HepG2 (cell line): Measurements from ENCODE around the gene BLVRA. TPM values are rescaled to one million over a fixed set of nuclear protein-coding genes. Genes with fewer than 3 reads are reported as not detected.

Source experiments
- ARHGAP35 ChIP-seq: sonication (generic); formaldehyde crosslinking; IDR thresholded peaks from 2 replicates; pipeline ENCODE4 v1.9.0; 2022; ENCODE audit warnings: mild to moderate bottlenecking, inconsistent platforms, moderate library complexity, missing genetic modification reagents, borderline replicate concordance
- ATF1 ChIP-seq: IDR thresholded peaks from 2 replicates; pipeline ENCODE4 v1.6.1; 2016; ENCODE audit warnings: mild to moderate bottlenecking, control low read depth
- CEBPB ChIP-seq: IDR thresholded peaks from 2 replicates; pipeline ENCODE4 v1.6.1; 2011; ENCODE audit warnings: low read depth, low read length, improper control_type of control experiment, borderline replicate concordance
- DNMT1 ChIP-seq: sonication (generic); formaldehyde crosslinking; IDR thresholded peaks from 2 replicates; pipeline ENCODE4 v1.5.1; 2020; ENCODE audit warnings: mild to moderate bottlenecking, missing genetic modification reagents
- FOXK1 ChIP-seq: sonication (generic); formaldehyde crosslinking; IDR thresholded peaks from 2 replicates; pipeline ENCODE4 v1.4.0; 2020; ENCODE audit warnings: low read depth, missing genetic modification reagents, borderline replicate concordance
- MAFF ChIP-seq: IDR thresholded peaks from 2 replicates; pipeline ENCODE4 v1.6.1; 2011; ENCODE audit warnings: low read depth, low read length, improper control_type of control experiment
- MIER3 ChIP-seq: IDR thresholded peaks from 2 replicates; pipeline ENCODE4 v1.6.1; 2016; ENCODE audit warnings: missing compliant biosample characterization, borderline replicate concordance
- NFYB ChIP-seq: sonication (generic); formaldehyde crosslinking; IDR thresholded peaks from 2 replicates; pipeline ENCODE4 v1.4.0; 2020; ENCODE audit warnings: missing genetic modification reagents
- REXO4 ChIP-seq: sonication (generic); formaldehyde crosslinking; IDR thresholded peaks from 2 replicates; pipeline ENCODE4 v1.8.0; 2022; ENCODE audit warnings: missing genetic modification reagents, mild to moderate bottlenecking, borderline replicate concordance
- RFX5 ChIP-seq: IDR thresholded peaks from 2 replicates; pipeline ENCODE4 v1.6.1; 2011; ENCODE audit warnings: low read depth, low read length, improper control_type of control experiment
- SP1 ChIP-seq, 2 experiments: fragments of 450-650 bp in 1 of 2; sonication (generic) in 1 of 2; formaldehyde crosslinking in 1 of 2; IDR thresholded peaks; 2 replicates each; pipeline versions ENCODE4 v1.4.0 to v1.6.1; 2016 to 2020; ENCODE audit warnings: missing genetic modification reagents in 1 of 2
- SRSF1 ChIP-seq: fragments of 200-400 bp; formaldehyde crosslinking; optimal IDR thresholded peaks from 2 replicates; pipeline ENCODE3; 2017; ENCODE audit warnings: mild to moderate bottlenecking, low read depth, low read length, moderate library complexity
- TARDBP ChIP-seq: sonication (generic); formaldehyde crosslinking; IDR thresholded peaks from 2 replicates; pipeline ENCODE4 v1.8.0; 2022; ENCODE audit warnings: mild to moderate bottlenecking, missing genetic modification reagents
- WIZ ChIP-seq: sonication (generic); formaldehyde crosslinking; IDR thresholded peaks from 2 replicates; pipeline ENCODE4 v1.5.1; 2020; ENCODE audit warnings: mild to moderate bottlenecking, missing genetic modification reagents
- ZFAT ChIP-seq: sonication (generic); formaldehyde crosslinking; conservative IDR thresholded peaks from 2 replicates; pipeline ENCODE4 v1.8.1; 2023; ENCODE audit warnings: missing genetic modification reagents, inconsistent platforms
- ZFP36 ChIP-seq: fragments of 150-350 bp; IDR thresholded peaks from 2 replicates; pipeline ENCODE4 v1.6.1; 2018; ENCODE audit warnings: borderline replicate concordance, low read length, low read depth; ENCODE audit not compliant: partially characterized antibody
- ZNF34 ChIP-seq: sonication (generic); formaldehyde crosslinking; IDR thresholded peaks from 2 replicates; pipeline ENCODE4 v1.4.0; 2020; ENCODE audit warnings: mild to moderate bottlenecking, missing genetic modification reagents, borderline replicate concordance
- ZNF446 ChIP-seq: sonication (generic); formaldehyde crosslinking; IDR thresholded peaks from 2 replicates; pipeline ENCODE4 v1.5.0; 2020; ENCODE audit warnings: mild to moderate bottlenecking, missing genetic modification reagents
- ZSCAN29 ChIP-seq: sonication (generic); formaldehyde crosslinking; conservative IDR thresholded peaks from 2 replicates; pipeline ENCODE4 v1.4.0; 2020; ENCODE audit warnings: mild to moderate bottlenecking, missing genetic modification reagents
- polyA plus RNA-seq, 8 experiments: library from polyadenylated mRNA; depleted of rRNA in 3 of 8; stranded (reverse) in 7 of 8; unstranded in 1 of 8; fragments of >200 nt; fragmentation: Illumina TruSeq in 4 of 8; extraction: Trizol in 4 of 8; gene quantifications; 2 replicates each; pipeline versions ENCODE4 v1.2.1 to v1.2.3, GENCODE V29; 2011 to 2016; ENCODE audit warnings: low read depth in 4 of 8, missing spikeins in 1 of 8, mixed read lengths in 1 of 8; ENCODE audit not compliant: insufficient read depth in 1 of 8
- total RNA-seq, 5 experiments: library from RNA; depleted of rRNA; stranded (reverse); fragments of >200 nt; fragmentation: Illumina TruSeq; extraction: Trizol; gene quantifications; 2 replicates each; pipeline ENCODE4 v1.2.3, GENCODE V29; 2016; ENCODE audit warnings: low read depth in 1 of 5
- TF ChIP-seq, protein P1 (sequence below): sonication (generic); formaldehyde crosslinking; IDR thresholded peaks from 2 replicates; pipeline ENCODE4 v1.9.0; 2021; ENCODE audit warnings: missing genetic modification reagents, borderline replicate concordance
- TF ChIP-seq, protein P2 (sequence below): sonication (generic); formaldehyde crosslinking; IDR thresholded peaks from 2 replicates; pipeline ENCODE4 v1.5.0; 2020; ENCODE audit warnings: mild to moderate bottlenecking, low read depth, missing genetic modification reagents, borderline replicate concordance
- TF ChIP-seq, protein P3 (sequence below): sonication (generic); formaldehyde crosslinking; IDR thresholded peaks from 2 replicates; pipeline ENCODE4 v1.5.0; 2020; ENCODE audit warnings: mild to moderate bottlenecking, missing genetic modification reagents
- TF ChIP-seq, protein P4 (sequence below): IDR thresholded peaks from 2 replicates; pipeline ENCODE4 v1.6.1; 2016; ENCODE audit warnings: control low read depth

The BLVRA gene
- total and polyA plus RNA-seq, 2 of the 13 experiments (the other 11 are each of a cell fraction or from before 2014, with no cell fraction given), result 39.2 to 64.2 TPM

DNA sequence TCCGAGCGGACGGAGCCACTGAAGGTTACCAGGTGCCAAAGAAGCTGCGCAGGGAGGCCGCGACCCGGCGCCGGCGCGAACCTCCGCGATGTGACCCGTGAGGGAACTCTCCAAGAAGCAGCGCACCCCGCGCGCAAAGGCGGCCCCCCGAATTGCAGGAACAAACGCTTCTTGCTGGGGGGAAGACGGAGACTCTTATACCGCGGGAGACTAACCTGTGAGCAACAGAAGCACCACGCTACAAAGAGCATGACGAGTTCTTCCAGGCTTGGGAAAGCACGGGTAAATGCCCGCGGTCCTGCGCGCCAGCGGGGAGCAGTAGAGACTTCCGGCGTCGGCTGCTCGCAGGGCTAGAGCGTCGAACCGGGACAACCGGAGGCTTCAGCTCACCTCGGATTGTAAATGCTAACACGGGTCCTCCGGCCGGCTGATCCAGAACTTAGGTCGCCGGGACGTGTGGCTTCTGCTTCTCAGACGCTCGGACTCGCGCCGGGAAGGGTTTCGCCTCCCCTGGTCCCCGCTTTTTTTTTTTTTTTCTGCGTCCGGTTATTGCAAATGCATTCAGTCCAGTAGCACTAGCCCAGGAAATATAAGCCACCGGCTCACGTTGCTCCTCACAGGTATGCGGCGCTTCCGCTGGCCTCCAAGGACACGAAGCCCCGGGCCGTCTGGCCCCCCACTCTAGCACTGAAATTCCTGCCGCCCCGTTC, 29.1 kb upstream of the BLVRA start, which contains the start of gene COA1 (continued):
- TF ChIP-seq, protein P1, sequence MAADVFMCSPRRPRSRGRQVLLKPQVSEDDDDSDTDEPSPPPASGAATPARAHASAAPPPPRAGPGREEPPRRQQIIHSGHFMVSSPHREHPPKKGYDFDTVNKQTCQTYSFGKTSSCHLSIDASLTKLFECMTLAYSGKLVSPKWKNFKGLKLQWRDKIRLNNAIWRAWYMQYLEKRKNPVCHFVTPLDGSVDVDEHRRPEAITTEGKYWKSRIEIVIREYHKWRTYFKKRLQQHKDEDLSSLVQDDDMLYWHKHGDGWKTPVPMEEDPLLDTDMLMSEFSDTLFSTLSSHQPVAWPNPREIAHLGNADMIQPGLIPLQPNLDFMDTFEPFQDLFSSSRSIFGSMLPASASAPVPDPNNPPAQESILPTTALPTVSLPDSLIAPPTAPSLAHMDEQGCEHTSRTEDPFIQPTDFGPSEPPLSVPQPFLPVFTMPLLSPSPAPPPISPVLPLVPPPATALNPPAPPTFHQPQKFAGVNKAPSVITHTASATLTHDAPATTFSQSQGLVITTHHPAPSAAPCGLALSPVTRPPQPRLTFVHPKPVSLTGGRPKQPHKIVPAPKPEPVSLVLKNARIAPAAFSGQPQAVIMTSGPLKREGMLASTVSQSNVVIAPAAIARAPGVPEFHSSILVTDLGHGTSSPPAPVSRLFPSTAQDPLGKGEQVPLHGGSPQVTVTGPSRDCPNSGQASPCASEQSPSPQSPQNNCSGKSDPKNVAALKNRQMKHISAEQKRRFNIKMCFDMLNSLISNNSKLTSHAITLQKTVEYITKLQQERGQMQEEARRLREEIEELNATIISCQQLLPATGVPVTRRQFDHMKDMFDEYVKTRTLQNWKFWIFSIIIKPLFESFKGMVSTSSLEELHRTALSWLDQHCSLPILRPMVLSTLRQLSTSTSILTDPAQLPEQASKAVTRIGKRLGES (CRISPR knock-in tag), result no peak
- TF ChIP-seq REXO4 (CRISPR knock-in tag), result no peak
- TF ChIP-seq ARHGAP35 (CRISPR knock-in tag), result 0 out of 2 replicates have a peak, but pooled peaks have one; percentile 30
- TF ChIP-seq TARDBP (CRISPR knock-in tag), result peak; percentile 63; the same call in 1 of the 2 replicates
- TF ChIP-seq SRSF1, result peak; percentile 78
- peak; percentile 64; the same call in 1 of the 2 replicates for TF ChIP-seq FOXK1 (CRISPR knock-in tag)
- TF ChIP-seq NFYB (CRISPR knock-in tag), result no peak
- no peak for TF ChIP-seq MAFF
- TF ChIP-seq, protein P2, sequence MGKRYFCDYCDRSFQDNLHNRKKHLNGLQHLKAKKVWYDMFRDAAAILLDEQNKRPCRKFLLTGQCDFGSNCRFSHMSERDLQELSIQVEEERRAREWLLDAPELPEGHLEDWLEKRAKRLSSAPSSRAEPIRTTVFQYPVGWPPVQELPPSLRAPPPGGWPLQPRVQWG (CRISPR knock-in tag), result no peak
- TF ChIP-seq ZSCAN29 (CRISPR knock-in tag), result peak; percentile 77; the same call in 1 of the 2 replicates
- TF ChIP-seq, protein P3, sequence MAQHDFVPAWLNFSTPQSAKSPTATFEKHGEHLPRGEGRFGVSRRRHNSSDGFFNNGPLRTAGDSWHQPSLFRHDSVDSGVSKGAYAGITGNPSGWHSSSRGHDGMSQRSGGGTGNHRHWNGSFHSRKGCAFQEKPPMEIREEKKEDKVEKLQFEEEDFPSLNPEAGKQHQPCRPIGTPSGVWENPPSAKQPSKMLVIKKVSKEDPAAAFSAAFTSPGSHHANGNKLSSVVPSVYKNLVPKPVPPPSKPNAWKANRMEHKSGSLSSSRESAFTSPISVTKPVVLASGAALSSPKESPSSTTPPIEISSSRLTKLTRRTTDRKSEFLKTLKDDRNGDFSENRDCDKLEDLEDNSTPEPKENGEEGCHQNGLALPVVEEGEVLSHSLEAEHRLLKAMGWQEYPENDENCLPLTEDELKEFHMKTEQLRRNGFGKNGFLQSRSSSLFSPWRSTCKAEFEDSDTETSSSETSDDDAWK, result no peak
- 0 out of 2 replicates have a peak, but pooled peaks have one; percentile 60 for TF ChIP-seq ZFAT (CRISPR knock-in tag)
- no peak; the same call in 1 of the 2 replicates for TF ChIP-seq RFX5
- no peak for TF ChIP-seq WIZ (CRISPR knock-in tag)
- TF ChIP-seq ATF1, result no peak
- no peak for TF ChIP-seq ZFP36
- no peak for TF ChIP-seq CEBPB
- no peak for TF ChIP-seq ZNF446 (CRISPR knock-in tag)
- TF ChIP-seq, protein P4, sequence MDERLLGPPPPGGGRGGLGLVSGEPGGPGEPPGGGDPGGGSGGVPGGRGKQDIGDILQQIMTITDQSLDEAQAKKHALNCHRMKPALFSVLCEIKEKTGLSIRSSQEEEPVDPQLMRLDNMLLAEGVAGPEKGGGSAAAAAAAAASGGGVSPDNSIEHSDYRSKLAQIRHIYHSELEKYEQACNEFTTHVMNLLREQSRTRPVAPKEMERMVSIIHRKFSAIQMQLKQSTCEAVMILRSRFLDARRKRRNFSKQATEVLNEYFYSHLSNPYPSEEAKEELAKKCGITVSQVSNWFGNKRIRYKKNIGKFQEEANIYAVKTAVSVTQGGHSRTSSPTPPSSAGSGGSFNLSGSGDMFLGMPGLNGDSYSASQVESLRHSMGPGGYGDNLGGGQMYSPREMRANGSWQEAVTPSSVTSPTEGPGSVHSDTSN (CRISPR knock-in tag), result no peak
- no peak for TF ChIP-seq SP1 (IDR thresholded peaks at IDR 0.05)
- no peak for TF ChIP-seq SP1 (CRISPR knock-in tag; IDR thresholded peaks at IDR 0.05)
- no peak; the same call in 1 of the 2 replicates for TF ChIP-seq ZNF34 (CRISPR knock-in tag)
- no peak for TF ChIP-seq DNMT1
- TF ChIP-seq MIER3 (CRISPR knock-in tag), result 0 out of 2 replicates have a peak, but pooled peaks have one; percentile 24
